Suprapubic skin (tissue), 4 donors: ENCODE measurements around the gene FBXW2. TPM values are rescaled to one million over a fixed set of nuclear protein-coding genes. Genes with fewer than 3 reads are reported as not detected.

Experiments
- DNase-seq, 2 donors: peaks; one replicate each; pipeline ENCODE4 v3.0.0-alpha.2; 2019; ENCODE audit warnings: low spot score in 2 of 2
- H3K27ac ChIP-seq: fragments of 200-600 bp; sonication (generic); one replicate; pipeline ENCODE4 v1.5.1; 2019
- H3K27me3 ChIP-seq: fragments of 200-600 bp; sonication (generic); one replicate; pipeline ENCODE4 v1.5.1; 2019
- H3K36me3 ChIP-seq: fragments of 200-600 bp; sonication (generic); one replicate; pipeline ENCODE4 v1.5.1; 2019
- H3K4me1 ChIP-seq: fragments of 200-600 bp; sonication (generic); one replicate; pipeline ENCODE4 v1.5.1; 2019
- H3K4me3 ChIP-seq: fragments of 200-600 bp; sonication (generic); one replicate; pipeline ENCODE4 v1.5.1; 2019; ENCODE audit warnings: mild to moderate bottlenecking
- H3K9me3 ChIP-seq: fragments of 200-600 bp; sonication (generic); one replicate; pipeline ENCODE4 v1.5.1; 2019
- EP300 ChIP-seq: sonication (generic); formaldehyde crosslinking; IDR thresholded peaks from one replicate; pipeline ENCODE4 v1.6.1; 2017; ENCODE audit warnings: antibody characterized with exemption
- POLR2A ChIP-seq, 2 donors: fragments of 450-650 bp; IDR thresholded peaks; one replicate each; pipeline ENCODE4 v1.6.1; 2017; ENCODE audit warnings: antibody characterized with exemption in 2 of 2, mild to moderate bottlenecking in 2 of 2, moderate library complexity in 2 of 2
- POLR2AphosphoS5 ChIP-seq, 3 donors: sonication (generic); formaldehyde crosslinking; IDR thresholded peaks; one replicate each; pipeline ENCODE4 v1.6.1; 2017; ENCODE audit warnings: antibody characterized with exemption in 3 of 3
- WGBS: methylation state at CpG from one replicate; pipeline ENCODE4 v1.1.5; 2018; 5-methylcytosine and 5-hydroxymethylcytosine counted together
- total RNA-seq, 4 donors: library from RNA; depleted of rRNA; stranded (reverse); fragments of >200 nt; gene quantifications; one replicate each; pipeline ENCODE4 v1.1.0, GENCODE V29; 2016
- TF ChIP-seq, protein P1 (sequence below), 2 donors: fragments of 200-600 bp in 1 of 2; fragments of 450-650 bp in 1 of 2; sonication (generic) in 1 of 2; IDR thresholded peaks; one replicate each; pipeline ENCODE4 v1.5.1; 2016 to 2019; ENCODE audit warnings: antibody characterized with exemption in 2 of 2, mild to moderate bottlenecking in 1 of 2, moderate library complexity in 1 of 2

FBXW2 gene
- total RNA-seq, 4 donors from 2014 or later, result 40.4 to 74.8 (median 52.3) TPM

DNA sequence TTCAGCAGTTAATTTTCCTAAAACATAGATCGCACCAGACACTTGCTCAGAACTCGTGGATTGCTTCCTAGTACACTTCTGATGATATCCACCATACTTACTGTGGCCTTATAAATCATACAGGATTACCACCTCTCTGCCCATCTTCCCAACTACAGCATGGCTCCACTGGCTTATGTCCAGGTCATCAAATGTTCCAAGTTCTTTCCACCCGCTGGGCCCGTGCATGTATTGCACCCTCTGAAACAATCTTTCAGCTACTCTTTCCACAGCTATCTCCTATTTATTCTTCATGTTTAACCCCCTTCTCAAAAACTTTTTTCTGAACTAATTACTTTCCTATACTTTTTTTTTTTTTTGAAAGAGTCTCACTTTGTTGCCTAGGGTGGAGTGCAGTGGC, 18.5 kb downstream of the FBXW2 start:
- DNase-seq, result no peak
- Histone ChIP-seq H3K36me3 (peaks cover 77% of the 10 kb centered on the region), H3K27ac (no peak overlapping the region), H3K27me3 (no peaks in the 10 kb centered on the region), H3K4me3 (no peak overlapping the region), H3K4me1 (peaks cover 21% of the 10 kb centered on the region), H3K9me3 (no peaks in the 10 kb centered on the region)
- no peak for TF ChIP-seq POLR2AphosphoS5 (IDR thresholded peaks at IDR 0.05)
- TF ChIP-seq, protein P1, sequence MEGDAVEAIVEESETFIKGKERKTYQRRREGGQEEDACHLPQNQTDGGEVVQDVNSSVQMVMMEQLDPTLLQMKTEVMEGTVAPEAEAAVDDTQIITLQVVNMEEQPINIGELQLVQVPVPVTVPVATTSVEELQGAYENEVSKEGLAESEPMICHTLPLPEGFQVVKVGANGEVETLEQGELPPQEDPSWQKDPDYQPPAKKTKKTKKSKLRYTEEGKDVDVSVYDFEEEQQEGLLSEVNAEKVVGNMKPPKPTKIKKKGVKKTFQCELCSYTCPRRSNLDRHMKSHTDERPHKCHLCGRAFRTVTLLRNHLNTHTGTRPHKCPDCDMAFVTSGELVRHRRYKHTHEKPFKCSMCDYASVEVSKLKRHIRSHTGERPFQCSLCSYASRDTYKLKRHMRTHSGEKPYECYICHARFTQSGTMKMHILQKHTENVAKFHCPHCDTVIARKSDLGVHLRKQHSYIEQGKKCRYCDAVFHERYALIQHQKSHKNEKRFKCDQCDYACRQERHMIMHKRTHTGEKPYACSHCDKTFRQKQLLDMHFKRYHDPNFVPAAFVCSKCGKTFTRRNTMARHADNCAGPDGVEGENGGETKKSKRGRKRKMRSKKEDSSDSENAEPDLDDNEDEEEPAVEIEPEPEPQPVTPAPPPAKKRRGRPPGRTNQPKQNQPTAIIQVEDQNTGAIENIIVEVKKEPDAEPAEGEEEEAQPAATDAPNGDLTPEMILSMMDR (IDR thresholded peaks at IDR 0.05), result no peak
- TF ChIP-seq POLR2A (IDR thresholded peaks at IDR 0.05), result no peak
- no peak for TF ChIP-seq EP300
- 87% methylated on average over 4 of the region's 4 CpGs for WGBS

DNA sequence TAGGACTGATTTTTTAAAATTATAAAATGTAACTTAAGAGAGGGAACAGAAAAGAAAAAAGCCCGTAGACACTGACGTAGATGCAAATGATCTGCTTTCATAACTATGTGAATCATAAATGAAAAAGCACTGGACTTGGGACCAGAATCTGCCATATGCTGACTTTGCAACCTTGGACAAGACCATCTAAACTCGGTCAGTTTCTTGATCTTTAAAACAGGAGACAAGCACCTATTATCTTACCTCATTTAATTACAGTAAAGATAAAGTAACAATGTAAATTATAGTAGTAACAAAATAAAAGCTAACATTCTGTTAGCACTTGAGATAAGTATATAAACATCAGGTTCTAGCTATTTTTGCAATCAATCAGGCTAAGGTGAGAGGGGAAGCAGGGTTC, 20.0 kb downstream of the FBXW2 start:
- Histone ChIP-seq H3K27me3 (no peaks in the 10 kb centered on the region), H3K9me3 (no peaks in the 10 kb centered on the region), H3K27ac (no peak overlapping the region), H3K36me3 (peaks cover 86% of the 10 kb centered on the region), H3K4me3 (no peak overlapping the region), H3K4me1 (peaks cover 19% of the 10 kb centered on the region)
- no peak for TF ChIP-seq POLR2A (IDR thresholded peaks at IDR 0.05)
- no peak for TF ChIP-seq POLR2AphosphoS5 (IDR thresholded peaks at IDR 0.05)
- no peak for TF ChIP-seq EP300
- TF ChIP-seq, protein P1 (IDR thresholded peaks at IDR 0.05), result no peak
- no peak for DNase-seq
- WGBS, result 91% methylated on average over 3 of the region's 3 CpGs

DNA sequence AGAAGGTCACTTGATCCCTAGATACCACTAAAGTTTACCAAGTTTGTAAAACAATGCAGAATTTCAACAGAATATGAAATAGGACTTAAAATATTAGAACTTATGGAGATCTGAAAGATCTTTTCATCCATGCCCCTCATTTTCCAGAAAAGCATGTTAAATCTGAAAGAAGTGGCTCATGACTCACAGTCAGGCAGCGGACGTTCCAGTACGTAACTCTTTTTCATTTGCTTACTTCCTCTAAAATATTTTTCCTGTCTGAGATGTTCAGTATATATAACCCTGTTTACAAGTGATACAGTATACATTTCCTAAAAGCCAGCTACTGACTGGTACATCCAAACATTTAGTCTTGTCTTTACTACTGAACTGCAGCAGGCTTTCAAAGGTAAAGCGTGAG, 22.3 kb downstream of the FBXW2 start:
- Histone ChIP-seq H3K36me3 (peaks cover 87% of the 10 kb centered on the region), H3K9me3 (no peaks in the 10 kb centered on the region), H3K27me3 (no peaks in the 10 kb centered on the region), H3K4me3 (no peak overlapping the region), H3K27ac (no peak overlapping the region), H3K4me1 (peaks cover 14% of the 10 kb centered on the region)
- DNase-seq, result no peak
- 94% methylated on average over 4 of the region's 4 CpGs for WGBS
- TF ChIP-seq POLR2AphosphoS5 (IDR thresholded peaks at IDR 0.05) (no peak), EP300 (no peak), POLR2A (IDR thresholded peaks at IDR 0.05) (no peak)
- TF ChIP-seq, protein P1 (IDR thresholded peaks at IDR 0.05), result no peak

DNA sequence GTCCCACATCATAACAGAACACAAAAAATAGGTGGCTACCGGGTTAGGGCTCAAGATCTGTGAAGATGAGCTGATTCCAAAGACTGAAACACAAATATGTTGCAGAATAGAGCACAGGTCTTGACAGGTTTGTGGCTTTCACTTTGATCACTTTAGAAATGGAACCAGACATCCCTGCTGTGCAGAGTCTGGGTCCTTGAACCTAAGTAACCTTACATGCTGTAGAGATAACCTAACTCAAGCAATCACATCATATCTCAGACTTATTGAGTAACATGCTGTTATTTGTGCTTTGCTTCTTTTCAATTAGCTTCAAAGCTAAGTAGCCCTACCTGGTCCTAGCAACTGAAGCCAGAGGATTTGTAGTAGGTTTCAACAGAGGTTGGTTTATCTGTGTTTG, 24.3 kb downstream of the FBXW2 start:
- peaks cover 11% of the 10 kb centered on the region for H3K4me1 ChIP-seq
- H3K9me3 ChIP-seq, result no peaks in the 10 kb centered on the region
- 41% methylated on average over 1 of the region's 1 CpG for WGBS
- TF ChIP-seq POLR2A (IDR thresholded peaks at IDR 0.05) (no peak), EP300 (no peak)
- TF ChIP-seq, protein P1 (IDR thresholded peaks at IDR 0.05), result no peak
- no peaks in the 10 kb centered on the region for H3K27me3 ChIP-seq
- no peak overlapping the region for H3K27ac ChIP-seq
- no peak for DNase-seq
- H3K36me3 ChIP-seq, result peaks cover 87% of the 10 kb centered on the region
- H3K4me3 ChIP-seq, result no peak overlapping the region

DNA sequence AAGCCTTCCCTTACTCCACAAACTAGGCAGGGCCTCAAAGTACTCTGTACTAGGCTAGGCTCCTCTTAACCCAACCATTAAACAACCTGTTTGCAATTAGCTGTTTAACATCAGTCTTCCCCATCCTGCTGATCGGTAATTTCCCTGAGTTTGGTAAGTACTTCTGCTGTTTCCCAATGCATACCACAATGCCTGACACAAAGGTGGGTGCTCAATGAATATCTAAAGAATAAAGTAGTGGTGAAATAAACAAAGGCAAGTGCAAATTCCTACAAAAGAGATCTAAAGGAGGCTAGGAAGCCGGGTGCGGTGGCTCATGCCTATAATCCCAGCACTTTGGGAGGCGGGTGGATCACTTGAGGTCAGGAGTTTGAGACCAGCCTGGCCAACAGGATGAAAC, 25.0 kb downstream of the FBXW2 start:
- Histone ChIP-seq H3K27ac (no peak overlapping the region), H3K27me3 (no peaks in the 10 kb centered on the region), H3K36me3 (peaks cover 87% of the 10 kb centered on the region), H3K4me3 (no peak overlapping the region), H3K4me1 (peaks cover 11% of the 10 kb centered on the region), H3K9me3 (no peaks in the 10 kb centered on the region)
- TF ChIP-seq EP300, result no peak
- no peak for TF ChIP-seq POLR2AphosphoS5 (IDR thresholded peaks at IDR 0.05)
- no peak for TF ChIP-seq POLR2A (IDR thresholded peaks at IDR 0.05)
- TF ChIP-seq, protein P1 (IDR thresholded peaks at IDR 0.05), result no peak
- DNase-seq, result no peak
- WGBS, result 94% methylated on average over 4 of the region's 4 CpGs
